WTC11 (cell line): ENCODE measurements around the gene KLHL40. TPM values are rescaled to one million over a fixed set of nuclear protein-coding genes. Genes with fewer than 3 reads are reported as not detected.

Experiments
- ATAC-seq: fragments of 200-7000 bp; cut with Tn5 transposase; 2 replicates; pipeline ENCODE4 v1.10.0; 2021; ENCODE audit warnings: mild to moderate bottlenecking, moderate library complexity
- CTCF ChIA-PET: fragments of 300-600 bp; sonication (Branson Sonifier 250); formaldehyde crosslinking; loops from one replicate; lab custom pipeline; 2021; ENCODE audit warnings: antibody characterized with exemption; lab: Charles Lee
- POLR2A ChIA-PET: fragments of 350-600 bp; sonication (Branson Sonifier 250); formaldehyde crosslinking; loops from one replicate; lab custom pipeline; 2021; ENCODE audit warnings: antibody characterized with exemption; lab: Charles Lee
- DNase-seq: peaks from one replicate; pipeline ENCODE4 v3.0.0; 2021; ENCODE audit warnings: low spot score
- H3K27ac Mint-ChIP-seq: 2 replicates; pipeline ENCODE4 v1.8.0; 2021; ENCODE audit warnings: mixed read lengths
- H3K27me3 Mint-ChIP-seq: 2 replicates; pipeline ENCODE4 v1.8.0; 2021; ENCODE audit warnings: low read depth, mild to moderate bottlenecking, moderate library complexity, mixed read lengths
- H3K36me3 Mint-ChIP-seq: 2 replicates; pipeline ENCODE4 v1.8.0; 2021; ENCODE audit warnings: mixed read lengths
- H3K4me1 Mint-ChIP-seq: 2 replicates; pipeline ENCODE4 v1.8.0; 2022; ENCODE audit warnings: mixed read lengths
- H3K4me3 Mint-ChIP-seq: 2 replicates; pipeline ENCODE4 v1.8.0; 2021; ENCODE audit warnings: mild to moderate bottlenecking, moderate library complexity, mixed read lengths
- H3K9me3 Mint-ChIP-seq: 2 replicates; pipeline ENCODE4 v1.8.0; 2021; ENCODE audit warnings: mixed read lengths
- ATF1 ChIP-seq: sonication (generic); formaldehyde crosslinking; IDR thresholded peaks from 2 replicates; pipeline ENCODE4 v1.8.1; 2023; ENCODE audit warnings: mild to moderate bottlenecking, moderate library complexity, missing genetic modification reagents
- E2F1 ChIP-seq: sonication (generic); formaldehyde crosslinking; IDR thresholded peaks from 2 replicates; pipeline ENCODE4 v1.8.0; 2022; ENCODE audit warnings: mild to moderate bottlenecking, missing genetic modification reagents
- E2F5 ChIP-seq: sonication (generic); formaldehyde crosslinking; IDR thresholded peaks from 2 replicates; pipeline ENCODE4 v1.8.1; 2022; ENCODE audit warnings: mild to moderate bottlenecking, moderate library complexity, missing genetic modification reagents
- FOXP4 ChIP-seq: sonication (generic); formaldehyde crosslinking; IDR thresholded peaks from 2 replicates; pipeline ENCODE4 v1.8.0; 2022; ENCODE audit warnings: mild to moderate bottlenecking, missing genetic modification reagents
- GABPB1 ChIP-seq: sonication (generic); formaldehyde crosslinking; IDR thresholded peaks from 2 replicates; pipeline ENCODE4 v1.8.1; 2023; ENCODE audit warnings: mild to moderate bottlenecking, missing genetic modification reagents
- MYBL2 ChIP-seq: sonication (generic); formaldehyde crosslinking; IDR thresholded peaks from 2 replicates; pipeline ENCODE4 v1.8.1; 2023; ENCODE audit warnings: mild to moderate bottlenecking, moderate library complexity, missing genetic modification reagents
- NFYB ChIP-seq: sonication (generic); formaldehyde crosslinking; conservative IDR thresholded peaks from 2 replicates; pipeline ENCODE4 v1.8.0; 2022; ENCODE audit warnings: low read depth, missing genetic modification reagents
- NR1H2 ChIP-seq: sonication (generic); formaldehyde crosslinking; IDR thresholded peaks from 2 replicates; pipeline ENCODE4 v1.9.0; 2021; ENCODE audit warnings: mild to moderate bottlenecking, moderate library complexity, missing genetic modification reagents
- OVOL2 ChIP-seq: fragments of 250-450 bp; sonication (Bioruptor Pico); IDR thresholded peaks from 2 replicates; pipeline ENCODE4 v1.9.0; 2021; ENCODE audit warnings: mild to moderate bottlenecking, borderline replicate concordance
- PRDM15 ChIP-seq: sonication (generic); formaldehyde crosslinking; IDR thresholded peaks from 2 replicates; pipeline ENCODE4 v1.8.0; 2022; ENCODE audit warnings: missing genetic modification reagents
- PRRX2 ChIP-seq: fragments of 250-450 bp; sonication (Bioruptor Pico); IDR thresholded peaks from 2 replicates; pipeline ENCODE4 v1.8.0; 2021; ENCODE audit warnings: mild to moderate bottlenecking
- TCF7 ChIP-seq: sonication (generic); formaldehyde crosslinking; IDR thresholded peaks from 2 replicates; pipeline ENCODE4 v1.8.0; 2022; ENCODE audit warnings: mild to moderate bottlenecking, low read depth, missing genetic modification reagents, moderate library complexity
- USF1 ChIP-seq: sonication (generic); formaldehyde crosslinking; IDR thresholded peaks from 2 replicates; pipeline ENCODE4 v1.8.0; 2022; ENCODE audit warnings: mild to moderate bottlenecking, missing genetic modification reagents
- ZNF317 ChIP-seq: sonication (generic); formaldehyde crosslinking; IDR thresholded peaks from 2 replicates; pipeline ENCODE4 v1.8.1; 2023; ENCODE audit warnings: low read depth, mild to moderate bottlenecking, moderate library complexity, missing genetic modification reagents, borderline replicate concordance
- ZNF425 ChIP-seq: fragments of 250-450 bp; sonication (Bioruptor Pico); conservative IDR thresholded peaks from 2 replicates; pipeline ENCODE4 v1.9.0; 2021; ENCODE audit warnings: mild to moderate bottlenecking
- total RNA-seq: library from RNA; stranded (reverse); gene quantifications from 3 replicates; pipeline ENCODE4 v1.2.3, GENCODE V29; 2021

The KLHL40 gene
- total RNA-seq, 1 experiment from 2014 or later: not detected

- ATAC-seq: no peak
These were observed 46.9 kb upstream of the KLHL40 start for GRCh38 chr3:42638339-42638842.

GRCh38 chr3:42639192-42639591, 46.1 kb upstream of the KLHL40 start:
- H3K4me3 Mint-ChIP-seq: no peak overlapping the region

More at GRCh38 chr3:42638339-42638842, 46.9 kb upstream of the KLHL40 start:
- Mint-ChIP-seq H3K9me3 (no peaks in the 10 kb centered on the region), H3K36me3 (peaks cover 42% of the 10 kb centered on the region), H3K27me3 (no peaks in the 10 kb centered on the region), H3K4me1 (no peaks in the 10 kb centered on the region), H3K27ac (no peak overlapping the region), H3K4me3 (no peak overlapping the region)
- POLR2A ChIA-PET: no interaction called here
- CTCF ChIA-PET: no interaction called here
- no peak for DNase-seq
- TF ChIP-seq E2F5 (CRISPR knock-in tag) (no peak), PRRX2 (CRISPR knock-in tag) (no peak), GABPB1 (CRISPR knock-in tag) (no peak), TCF7 (CRISPR knock-in tag) (no peak)
- TF ChIP-seq, all 79 proteins: peak for 0

GRCh38 chr3:42640129-42640528, 45.2 kb upstream of the KLHL40 start:
- H3K36me3 Mint-ChIP-seq: peaks cover 42% of the 10 kb centered on the region
- CTCF ChIA-PET: no interaction called here
- no peak for ATAC-seq

More at GRCh38 chr3:42639192-42639591, 46.1 kb upstream of the KLHL40 start:
- no peaks in the 10 kb centered on the region for H3K9me3 Mint-ChIP-seq
- TF ChIP-seq ZNF425 (CRISPR knock-in tag) (no peak), FOXP4 (CRISPR knock-in tag) (no peak), ZNF317 (no peak)
- TF ChIP-seq, all 79 proteins: peak for 0
- CTCF ChIA-PET: no interaction called here
- no peaks in the 10 kb centered on the region for H3K27me3 Mint-ChIP-seq
- no peaks in the 10 kb centered on the region for H3K4me1 Mint-ChIP-seq
- H3K36me3 Mint-ChIP-seq: peaks cover 40% of the 10 kb centered on the region
- DNase-seq (no peak), ATAC-seq (no peak)
- no peak overlapping the region for H3K27ac Mint-ChIP-seq
- POLR2A ChIA-PET: no interaction called here

GRCh38 chr3:42640771-42641370, 44.5 kb upstream of the KLHL40 start:
- no peaks in the 10 kb centered on the region for H3K27me3 Mint-ChIP-seq
- peaks cover 44% of the 10 kb centered on the region for H3K36me3 Mint-ChIP-seq
- ChIA-PET POLR2A (no interaction called here), CTCF (interaction anchor here (1.4 to 1.8 kb wide), 2 partner anchors 103 to 115 kb away, joined by 3 to 4 read pairs; no protein-coding TSS in a partner anchor)
- H3K4me1 Mint-ChIP-seq: no peaks in the 10 kb centered on the region
- H3K27ac Mint-ChIP-seq: peak overlapping the region; percentile 17
- DNase-seq: no peak
- H3K4me3 Mint-ChIP-seq: no peak overlapping the region
- no peaks in the 10 kb centered on the region for H3K9me3 Mint-ChIP-seq
- no peak for ATAC-seq
- TF ChIP-seq MYBL2 (CRISPR knock-in tag) (no peak), NR1H2 (CRISPR knock-in tag) (no peak), NFYB (no peak), PRDM15 (no peak), USF1 (no peak)

More at GRCh38 chr3:42640129-42640528, 45.2 kb upstream of the KLHL40 start:
- no peaks in the 10 kb centered on the region for H3K9me3 Mint-ChIP-seq
- no peak for DNase-seq
- H3K27me3 Mint-ChIP-seq: no peaks in the 10 kb centered on the region
- POLR2A ChIA-PET: no interaction called here
- H3K4me3 Mint-ChIP-seq: no peak overlapping the region
- no peak overlapping the region for H3K27ac Mint-ChIP-seq
- TF ChIP-seq ATF1 (CRISPR knock-in tag): no peak
- TF ChIP-seq OVOL2 (CRISPR knock-in tag): no peak
- TF ChIP-seq E2F1 (CRISPR knock-in tag): no peak
- H3K4me1 Mint-ChIP-seq: no peaks in the 10 kb centered on the region
